ENCODE measurements around the gene C12orf57. TPM values are rescaled to one million over a fixed set of nuclear protein-coding genes. Genes with fewer than 3 reads are reported as not detected.

The C12orf57 gene
- polyA plus RNA-seq, 2 of the 4 experiments (the other 2 are of a cell fraction) = 261 to 466 TPM

GRCh38 chr12:6957151-6957701 lies 13.4 kb downstream of the C12orf57 start:
- no peak for TF ChIP-seq FOSB (CRISPR knock-in tag; IDR thresholded peaks at IDR 0.05)
- no peak for TF ChIP-seq HOXA7 (CRISPR knock-in tag; IDR thresholded peaks at IDR 0.05)
- TF ChIP-seq, protein P1, sequence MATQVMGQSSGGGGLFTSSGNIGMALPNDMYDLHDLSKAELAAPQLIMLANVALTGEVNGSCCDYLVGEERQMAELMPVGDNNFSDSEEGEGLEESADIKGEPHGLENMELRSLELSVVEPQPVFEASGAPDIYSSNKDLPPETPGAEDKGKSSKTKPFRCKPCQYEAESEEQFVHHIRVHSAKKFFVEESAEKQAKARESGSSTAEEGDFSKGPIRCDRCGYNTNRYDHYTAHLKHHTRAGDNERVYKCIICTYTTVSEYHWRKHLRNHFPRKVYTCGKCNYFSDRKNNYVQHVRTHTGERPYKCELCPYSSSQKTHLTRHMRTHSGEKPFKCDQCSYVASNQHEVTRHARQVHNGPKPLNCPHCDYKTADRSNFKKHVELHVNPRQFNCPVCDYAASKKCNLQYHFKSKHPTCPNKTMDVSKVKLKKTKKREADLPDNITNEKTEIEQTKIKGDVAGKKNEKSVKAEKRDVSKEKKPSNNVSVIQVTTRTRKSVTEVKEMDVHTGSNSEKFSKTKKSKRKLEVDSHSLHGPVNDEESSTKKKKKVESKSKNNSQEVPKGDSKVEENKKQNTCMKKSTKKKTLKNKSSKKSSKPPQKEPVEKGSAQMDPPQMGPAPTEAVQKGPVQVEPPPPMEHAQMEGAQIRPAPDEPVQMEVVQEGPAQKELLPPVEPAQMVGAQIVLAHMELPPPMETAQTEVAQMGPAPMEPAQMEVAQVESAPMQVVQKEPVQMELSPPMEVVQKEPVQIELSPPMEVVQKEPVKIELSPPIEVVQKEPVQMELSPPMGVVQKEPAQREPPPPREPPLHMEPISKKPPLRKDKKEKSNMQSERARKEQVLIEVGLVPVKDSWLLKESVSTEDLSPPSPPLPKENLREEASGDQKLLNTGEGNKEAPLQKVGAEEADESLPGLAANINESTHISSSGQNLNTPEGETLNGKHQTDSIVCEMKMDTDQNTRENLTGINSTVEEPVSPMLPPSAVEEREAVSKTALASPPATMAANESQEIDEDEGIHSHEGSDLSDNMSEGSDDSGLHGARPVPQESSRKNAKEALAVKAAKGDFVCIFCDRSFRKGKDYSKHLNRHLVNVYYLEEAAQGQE (IDR thresholded peaks at IDR 0.05) = no peak
- no peak for FAIRE-seq
- no peak for ATAC-seq
- 79% methylated on average over 18 of the region's 20 CpGs for WGBS (ENCODE audit: missing lambda C conversion rate)
- CTCF ChIA-PET = interaction anchor here (1.0 to 11.2 kb wide), 8 partner anchors 8 to 156 kb away, joined by 3 to 354 read pairs (median 8); partner anchors contain the start of genes C12orf57, RNU7-1 and SPSB2
- Histone ChIP-seq H3K4me3 (no peak overlapping the region), H3K4me2 (no peak overlapping the region), H3K9me3 (no peaks in the 10 kb centered on the region), H3K27ac (no peak overlapping the region), H3K4me1 (peaks cover 15% of the 10 kb centered on the region)
- no peak for DNase-seq (ENCODE audit: low read depth in 1 of 2, low spot score in 1 of 2)
- POLR2A ChIA-PET = no interaction called here

DNA sequence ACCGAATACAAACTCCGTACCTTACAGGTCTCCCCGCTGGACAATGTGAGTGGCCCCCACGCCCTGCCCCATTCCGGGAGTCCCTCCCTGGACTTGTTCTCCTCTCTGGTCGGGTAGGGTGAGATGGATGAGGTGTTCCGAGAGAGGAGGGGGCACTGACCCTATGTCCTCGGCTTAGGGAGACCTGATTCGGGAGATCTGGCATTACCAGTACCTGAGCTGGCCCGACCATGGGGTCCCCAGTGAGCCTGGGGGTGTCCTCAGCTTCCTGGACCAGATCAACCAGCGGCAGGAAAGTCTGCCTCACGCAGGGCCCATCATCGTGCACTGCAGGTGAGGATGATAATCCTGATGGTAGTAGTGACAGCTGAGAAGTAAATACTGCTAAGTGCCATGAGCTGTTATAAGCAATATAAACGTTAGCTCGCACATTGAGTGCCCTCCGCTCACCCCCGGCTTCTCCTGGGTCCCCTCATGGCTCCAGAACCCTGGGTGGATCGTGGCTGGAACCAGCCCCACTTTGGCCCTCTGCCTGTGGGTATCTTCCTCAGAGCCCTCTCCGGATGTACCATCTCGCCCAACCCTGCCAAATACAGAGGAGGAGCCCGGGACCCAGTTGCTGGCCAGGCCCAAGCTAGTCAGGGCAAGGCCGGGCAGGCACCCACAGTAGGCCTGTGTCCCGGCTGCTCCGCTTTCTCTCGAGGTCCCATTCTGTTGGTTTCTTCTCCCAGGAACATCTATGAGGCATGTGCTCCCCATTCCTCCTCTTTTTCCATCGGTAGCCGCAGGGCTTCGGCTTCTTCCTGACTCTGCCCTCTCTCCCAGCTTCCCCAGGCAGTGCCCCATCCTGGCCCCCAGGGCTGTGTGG lies 14.2 kb downstream of the C12orf57 start:
- 86% methylated on average over 24 of the region's 28 CpGs for WGBS (ENCODE audit: missing lambda C conversion rate)
- Histone ChIP-seq H3K4me2 (no peak overlapping the region), H3K27ac (no peak overlapping the region), H3K9me3 (no peaks in the 10 kb centered on the region), H3K4me1 (peaks cover 23% of the 10 kb centered on the region), H3K4me3 (no peak overlapping the region)
- no peak for ATAC-seq
- TF ChIP-seq EP300 (IDR thresholded peaks at IDR 0.05) (no peak), SMC3 (IDR thresholded peaks at IDR 0.05) (no peak), RFX5 (IDR thresholded peaks at IDR 0.05) (no peak), POLR2AphosphoS2 (conservative IDR thresholded peaks at IDR 0.05; ENCODE audit: low read length) (no peak)
- FAIRE-seq = no peak
- ChIA-PET POLR2A (interaction anchor here (9.0 kb wide), 1 partner anchor 13 kb away, joined by 174 read pairs; the partner anchor contains the start of genes C12orf57 and RNU7-1), CTCF (interaction anchor here (1.0 to 11.2 kb wide), 9 partner anchors 7 to 186 kb away, joined by 3 to 354 read pairs (median 5); partner anchors contain the start of genes C12orf57, C1RL, RNU7-1 and SPSB2)
- DNase-seq (ENCODE audit: low read depth in 1 of 2, low spot score in 1 of 2) = no peak

GRCh38 chr12:6958609-6959057 lies 14.8 kb downstream of the C12orf57 start:
- ChIA-PET CTCF (interaction anchor here (0.8 to 11.2 kb wide), 8 partner anchors 14 to 186 kb away, joined by 3 to 354 read pairs (median 4); partner anchors contain the start of genes C12orf57, C1RL, RNU7-1 and SPSB2), POLR2A (interaction anchor here (9.0 kb wide), 1 partner anchor 14 kb away, joined by 174 read pairs; the partner anchor contains the start of genes C12orf57 and RNU7-1)
- ATAC-seq (no peak), DNase-seq (ENCODE audit: low read depth in 1 of 2, low spot score in 1 of 2) (no peak), FAIRE-seq (no peak)
- H3K4me1 ChIP-seq = peaks cover 25% of the 10 kb centered on the region
- H3K4me2 ChIP-seq = no peak overlapping the region
- no peak overlapping the region for H3K27ac ChIP-seq
- no peak overlapping the region for H3K4me3 ChIP-seq
- WGBS (ENCODE audit: missing lambda C conversion rate) = 86% methylated on average over 10 of the region's 10 CpGs
- no peaks in the 10 kb centered on the region for H3K9me3 ChIP-seq
- TF ChIP-seq KDM1A (IDR thresholded peaks at IDR 0.05; ENCODE audit: low read depth) = no peak
- no peak for TF ChIP-seq RFX5 (IDR thresholded peaks at IDR 0.05)
- no peak for TF ChIP-seq NFE2L2 (conservative IDR thresholded peaks at IDR 0.05; ENCODE audit: low read length)
- TF ChIP-seq ESRRA (IDR thresholded peaks at IDR 0.05; ENCODE audit: borderline replicate concordance, low read length) = no peak
- no peak for TF ChIP-seq CTCF (IDR thresholded peaks at IDR 0.05)
- no peak for TF ChIP-seq CBX2 (IDR thresholded peaks at IDR 0.05; ENCODE audit: borderline replicate concordance, low read depth)
- no peak for TF ChIP-seq CHD4 (IDR thresholded peaks at IDR 0.05; ENCODE audit: borderline replicate concordance)
- TF ChIP-seq, protein P2, sequence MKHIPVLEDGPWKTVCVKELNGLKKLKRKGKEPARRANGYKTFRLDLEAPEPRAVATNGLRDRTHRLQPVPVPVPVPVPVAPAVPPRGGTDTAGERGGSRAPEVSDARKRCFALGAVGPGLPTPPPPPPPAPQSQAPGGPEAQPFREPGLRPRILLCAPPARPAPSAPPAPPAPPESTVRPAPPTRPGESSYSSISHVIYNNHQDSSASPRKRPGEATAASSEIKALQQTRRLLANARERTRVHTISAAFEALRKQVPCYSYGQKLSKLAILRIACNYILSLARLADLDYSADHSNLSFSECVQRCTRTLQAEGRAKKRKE (CRISPR knock-in tag; IDR thresholded peaks at IDR 0.05; ENCODE audit: low read depth) = no peak
- no peak for TF ChIP-seq JUNB (IDR thresholded peaks at IDR 0.05)
- no peak for TF ChIP-seq RNF2 (IDR thresholded peaks at IDR 0.05; ENCODE audit: borderline replicate concordance, low read depth)
- no peak for TF ChIP-seq CEBPB (IDR thresholded peaks at IDR 0.05)
- no peak for TF ChIP-seq TP53 (CRISPR knock-in tag; IDR thresholded peaks at IDR 0.05)
- TF ChIP-seq ELK1 (IDR thresholded peaks at IDR 0.05; ENCODE audit: low read depth, low read length) = no peak
- TF ChIP-seq HMGXB4 (CRISPR knock-in tag; IDR thresholded peaks at IDR 0.05; ENCODE audit: borderline replicate concordance) = no peak
- TF ChIP-seq ZSCAN20 (CRISPR knock-in tag; IDR thresholded peaks at IDR 0.05) = no peak

Data from A549 (cell line).